H1 (cell line): ENCODE results near the gene TNN. TPM values are rescaled to one million over a fixed set of nuclear protein-coding genes. Genes with fewer than 3 reads are reported as not detected.

Experiments used
- CTCF ChIA-PET: fragments of 300-600 bp; sonication (Branson Sonifier 250); formaldehyde crosslinking; loops from one replicate; lab custom pipeline; 2021; ENCODE audit not compliant: partially characterized antibody; lab: Charles Lee
- POLR2A ChIA-PET: fragments of 300-600 bp; sonication (Branson Sonifier 250); formaldehyde crosslinking; loops from one replicate; lab custom pipeline; 2021; ENCODE audit warnings: inconsistent platforms; ENCODE audit not compliant: partially characterized antibody; lab: Charles Lee
- DNase-seq, 2 experiments: peaks; one replicate each; pipeline versions ENCODE4 v3.0.0 to v3.0.0-alpha.2; 2010 to 2022; ENCODE audit warnings: low spot score in 2 of 2, low read depth in 1 of 2, mixed read lengths in 1 of 2
- FAIRE-seq: peaks from 2 replicates; lab custom pipeline; 2011; peaks lifted over from hg19 to GRCh38; lab: Jason Lieb, UNC
- H2AFZ ChIP-seq: 2 replicates; pipeline ENCODE4 v1.8.1; 2012; ENCODE audit warnings: low read length, inconsistent platforms
- H2AK5ac ChIP-seq: 2 replicates; pipeline ENCODE4 v1.6.1; 2013; ENCODE audit warnings: low read depth, low read length
- H2BK120ac ChIP-seq: replicated peaks from 2 replicates; pipeline ENCODE3; 2013; ENCODE audit warnings: low read depth, low read length, inconsistent platforms
- H2BK12ac ChIP-seq: 2 replicates; pipeline ENCODE4 v1.6.1; 2013; ENCODE audit warnings: low read depth, low read length
- H2BK15ac ChIP-seq: 2 replicates; pipeline ENCODE4 v1.6.1; 2013; ENCODE audit warnings: low read length
- H2BK20ac ChIP-seq: 2 replicates; pipeline ENCODE4 v1.6.1; 2013; ENCODE audit warnings: low read length
- H2BK5ac ChIP-seq: 2 replicates; pipeline ENCODE4 v1.6.1; 2013; ENCODE audit warnings: low read depth, low read length
- H3K14ac ChIP-seq: 2 replicates; pipeline ENCODE4 v1.6.1; 2013; ENCODE audit warnings: inconsistent platforms; ENCODE audit not compliant: insufficient read length
- H3K18ac ChIP-seq: 2 replicates; pipeline ENCODE4 v1.6.1; 2013; ENCODE audit warnings: low read length; ENCODE audit errors: extremely low read depth
- H3K23ac ChIP-seq: 2 replicates; pipeline ENCODE4 v1.6.1; 2013; ENCODE audit warnings: inconsistent platforms; ENCODE audit not compliant: insufficient read length
- H3K23me2 ChIP-seq: 2 replicates; pipeline ENCODE4 v1.6.1; 2013; ENCODE audit warnings: low read depth, low read length
- H3K27ac ChIP-seq: 2 replicates; pipeline ENCODE4 v1.6.1; 2011; ENCODE audit warnings: low read depth, low read length, inconsistent platforms
- H3K27me3 ChIP-seq, 4 experiments: replicated peaks in 1 of 4; 1 replicate in 1 of 4; 2 replicates in 3 of 4; pipeline versions ENCODE4 v1.6.1 to v1.8.1; 2011 to 2013; ENCODE audit warnings: low read length in 3 of 4, mild to moderate bottlenecking in 3 of 4, inconsistent platforms in 2 of 4, mixed read lengths in 2 of 4, moderate library complexity in 1 of 4; ENCODE audit not compliant: control insufficient read depth in 3 of 4, insufficient read depth in 3 of 4; ENCODE audit errors: extremely low read depth in 1 of 4
- H3K36me3 ChIP-seq, 4 experiments: 2 replicates each; pipeline versions ENCODE4 v1.6.1 to v1.8.1; 2011 to 2013; ENCODE audit warnings: mild to moderate bottlenecking in 4 of 4, low read length in 3 of 4, moderate library complexity in 2 of 4, control low read depth in 1 of 4, inconsistent platforms in 1 of 4; ENCODE audit not compliant: insufficient read depth in 4 of 4, control insufficient read depth in 2 of 4
- H3K4ac ChIP-seq: replicated peaks from 2 replicates; pipeline ENCODE3; 2013; ENCODE audit warnings: low read length, low read depth, mixed read lengths, inconsistent platforms; ENCODE audit not compliant: insufficient read length
- H3K4me1 ChIP-seq, 4 experiments: replicated peaks in 1 of 4; 1 replicate in 1 of 4; 2 replicates in 3 of 4; pipeline versions ENCODE4 v1.6.1 to v1.8.1; 2011 to 2013; ENCODE audit warnings: low read length in 3 of 4, inconsistent platforms in 2 of 4, mixed read lengths in 1 of 4; ENCODE audit not compliant: insufficient read depth in 4 of 4, control insufficient read depth in 3 of 4
- H3K4me2 ChIP-seq, 2 experiments: 2 replicates each; pipeline versions ENCODE4 v1.6.1 to v1.8.1; 2011 to 2013; ENCODE audit warnings: low read depth in 2 of 2, low read length in 2 of 2, control low read depth in 1 of 2, inconsistent platforms in 1 of 2, mild to moderate bottlenecking in 1 of 2; ENCODE audit not compliant: insufficient read depth in 1 of 2
- H3K4me3 ChIP-seq, 4 experiments: fragments of 200-600, 300-600 bp in 1 of 4; sonication (generic), shearing (Covaris generic), sonication (Bioruptor Twin) in 1 of 4; 2 replicates each; pipeline versions ENCODE4 v1.5.1 to v1.8.1; 2011 to 2016; ENCODE audit warnings: low read length in 4 of 4, low read depth in 3 of 4, control low read depth in 2 of 4, inconsistent platforms in 2 of 4, mild to moderate bottlenecking in 2 of 4, mixed read lengths in 1 of 4, moderate library complexity in 1 of 4; ENCODE audit not compliant: insufficient read depth in 2 of 4; ENCODE audit errors: extremely low read depth in 1 of 4
- H3K56ac ChIP-seq: replicated peaks from 2 replicates; pipeline ENCODE3; 2013; ENCODE audit warnings: low read depth, mild to moderate bottlenecking, mixed read lengths, low read length, inconsistent platforms; ENCODE audit not compliant: insufficient read length
- H3K79me1 ChIP-seq: 2 replicates; pipeline ENCODE4 v1.6.1; 2013; ENCODE audit warnings: low read depth, low read length, control low read depth
- H3K79me2 ChIP-seq, 2 experiments: 2 replicates each; pipeline versions ENCODE4 v1.6.1 to v1.8.1; 2012 to 2013; ENCODE audit warnings: low read length in 2 of 2, mild to moderate bottlenecking in 2 of 2, inconsistent platforms in 1 of 2; ENCODE audit not compliant: insufficient read depth in 2 of 2, control insufficient read depth in 1 of 2
- H3K9ac ChIP-seq, 4 experiments: replicated peaks in 1 of 4; 1 replicate in 1 of 4; 2 replicates in 3 of 4; pipeline versions ENCODE4 v1.6.1 to v1.8.1; 2011 to 2013; ENCODE audit warnings: low read depth in 3 of 4, low read length in 3 of 4, control low read depth in 2 of 4, mild to moderate bottlenecking in 2 of 4, moderate library complexity in 2 of 4, inconsistent platforms in 1 of 4; ENCODE audit errors: extremely low read depth in 1 of 4
- H3K9me3 ChIP-seq, 2 experiments: 2 replicates each; pipeline versions ENCODE4 v1.6.1 to v1.8.1; 2012 to 2013; ENCODE audit warnings: mild to moderate bottlenecking in 2 of 2, moderate library complexity in 2 of 2, control low read depth in 1 of 2, inconsistent platforms in 1 of 2, low read depth in 1 of 2, low read length in 1 of 2, mixed read lengths in 1 of 2; ENCODE audit not compliant: insufficient read depth in 2 of 2
- H4K20me1 ChIP-seq, 2 experiments: replicated peaks in 1 of 2; 2 replicates each; pipeline versions ENCODE3 to v1.8.1; 2011 to 2013; ENCODE audit warnings: inconsistent platforms in 2 of 2, low read length in 2 of 2, mild to moderate bottlenecking in 1 of 2; ENCODE audit not compliant: insufficient read depth in 2 of 2, control insufficient read depth in 1 of 2
- H4K5ac ChIP-seq: 2 replicates; pipeline ENCODE4 v1.6.1; 2013; ENCODE audit warnings: low read length, low read depth, mixed read lengths, inconsistent platforms; ENCODE audit not compliant: insufficient read length
- H4K8ac ChIP-seq: 2 replicates; pipeline ENCODE4 v1.8.0; 2013; ENCODE audit warnings: mild to moderate bottlenecking, moderate library complexity, low read length, inconsistent platforms; ENCODE audit not compliant: insufficient read depth; ENCODE audit errors: extremely low read depth
- H4K91ac ChIP-seq: replicated peaks from 2 replicates; pipeline ENCODE3; 2013; ENCODE audit warnings: low read length, mixed read lengths, inconsistent platforms; ENCODE audit not compliant: insufficient read length
- ATF2 ChIP-seq: IDR thresholded peaks from 2 replicates; pipeline ENCODE4 v1.6.1; 2012; ENCODE audit warnings: low read length, inconsistent platforms
- CREB1 ChIP-seq: IDR thresholded peaks from 2 replicates; pipeline ENCODE4 v1.6.1; 2012; ENCODE audit warnings: inconsistent platforms
- CTCF ChIP-seq, 3 experiments: IDR thresholded peaks; 1 replicate in 2 of 3; 2 replicates in 1 of 3; pipeline versions ENCODE4 v1.5.1 to v1.6.1; 2011; ENCODE audit warnings: low read length in 3 of 3, mild to moderate bottlenecking in 3 of 3, inconsistent platforms in 2 of 3, low read depth in 1 of 3, moderate library complexity in 1 of 3; ENCODE audit not compliant: insufficient read depth in 1 of 3; ENCODE audit errors: control extremely low read depth in 1 of 3
- JUND ChIP-seq: IDR thresholded peaks from 2 replicates; pipeline ENCODE4 v1.6.1; 2011; ENCODE audit warnings: mild to moderate bottlenecking, improper control_type of control experiment, low read length
- POLR2A ChIP-seq, 2 experiments: IDR thresholded peaks; 1 replicate in 1 of 2; 2 replicates in 1 of 2; pipeline ENCODE4 v1.6.1; 2011; ENCODE audit warnings: low read depth in 2 of 2, low read length in 2 of 2, mild to moderate bottlenecking in 2 of 2; ENCODE audit errors: control extremely low read depth in 1 of 2
- RFX5 ChIP-seq: IDR thresholded peaks from 2 replicates; pipeline ENCODE4 v1.6.1; 2011; ENCODE audit warnings: low read depth, low read length, improper control_type of control experiment, borderline replicate concordance
- SUZ12 ChIP-seq: fragments of 200-600 bp; sonication (generic); IDR thresholded peaks from 2 replicates; pipeline ENCODE4 v1.6.1; 2012; ENCODE audit warnings: mild to moderate bottlenecking, inconsistent platforms, low read length, moderate library complexity, mixed read lengths
- WGBS, 2 experiments: shearing (Covaris generic) in 1 of 2; methylation state at CpG; one replicate each; pipeline versions ENCODE4 v1.1.6 to v1.1.7; 2013 to 2015; ENCODE audit warnings: low lambda C conversion rate in 2 of 2, mixed read lengths in 2 of 2, inconsistent platforms in 1 of 2, low coverage in 1 of 2, missing lambda C conversion rate in 1 of 2; ENCODE audit not compliant: insufficient replicate concordance in 2 of 2, insufficient coverage in 1 of 2, insufficient read length in 1 of 2; ENCODE audit errors: extremely low coverage in 1 of 2, missing lambda C conversion rate in 1 of 2; 5-methylcytosine and 5-hydroxymethylcytosine counted together
- polyA plus RNA-seq, 7 experiments: library from polyadenylated mRNA; depleted of rRNA in 3 of 7; stranded (reverse) in 5 of 7; unstranded in 2 of 7; fragments of >200 nt in 5 of 7; fragments of 200-250 nt in 2 of 7; gene quantifications; 1 replicate in 5 of 7; 2 replicates in 1 of 7; 4 replicates in 1 of 7; pipeline versions ENCODE4 v1.2.1 to v1.2.3, GENCODE V29; 2011 to 2013; ENCODE audit warnings: missing spikeins in 2 of 7, mixed read lengths in 2 of 7
- total RNA-seq: library from RNA; stranded (reverse); fragmentation: NEBNext Ultra II Directional; extraction: Animal tissue kit (Norgen Biotek cat#: 25700); gene quantifications from 2 replicates; pipeline ENCODE4 v1.2.1, GENCODE V29; 2021

Gene TNN
- total and polyA plus RNA-seq, 2 of the 8 experiments (the other 6 are each of a cell fraction or from before 2014, with no cell fraction given), result 0.21 to 0.30 TPM

- H3K9me3 ChIP-seq, result no peaks in the 10 kb centered on the region
- peak overlapping the region; percentile 49 to 54 for H3K4me2 ChIP-seq
- peak overlapping the region; percentile 84 for H3K18ac ChIP-seq
- CTCF ChIA-PET, result interaction anchor here (1.1 to 9.3 kb wide), 7 partner anchors 13 to 99 kb away, joined by 3 to 88 read pairs (median 28); no protein-coding TSS in a partner anchor
- peaks cover 0 to 26% (median 17%) of the 10 kb centered on the region in 4 experiments; a peak in 4 of 7 replicates for H3K4me1 ChIP-seq
- H3K79me2 ChIP-seq, result no peaks in the 10 kb centered on the region
- 16% methylated on average over 5 of the region's 5 CpGs; no CpG with 5 or more reads in 1 of the 2 experiments for WGBS, 2 experiments
- no peak overlapping the region for H3K23ac ChIP-seq
- peak overlapping the region; percentile 88 for H2BK20ac ChIP-seq
- peak overlapping the region; percentile 43; the same call in 1 of the 2 replicates for H2AK5ac ChIP-seq
- no peaks in the 10 kb centered on the region; a peak in 2 of 8 replicates for H3K36me3 ChIP-seq
- H3K4ac ChIP-seq, result no peak overlapping the region
- no peak overlapping the region for H2BK15ac ChIP-seq
- POLR2A ChIA-PET, result interaction anchor here (0.8 to 1.7 kb wide), 6 partner anchors 15 to 131 kb away, joined by 3 to 6 read pairs (median 4); partner anchors contain the start of gene MRPS14
- DNase-seq (peak in 1 of 2 experiments; percentile 49), FAIRE-seq (peak; percentile 83)
- H2BK5ac ChIP-seq, result peak overlapping the region; percentile 75
- H3K4me3 ChIP-seq, result peak overlapping the region in 1 of 4 experiments; percentile 18; a peak in 1 of 8 replicates
- no peak overlapping the region for H3K56ac ChIP-seq
- no peaks in the 10 kb centered on the region for H4K20me1 ChIP-seq
- H3K27ac ChIP-seq, result peak overlapping the region; percentile 89; the same call in 1 of the 2 replicates
- peak overlapping the region in 1 of 4 experiments; percentile 8; a peak in 1 of 7 replicates for H3K9ac ChIP-seq
- H2BK120ac ChIP-seq, result peak overlapping the region; percentile 59
- H3K14ac ChIP-seq, result no peak overlapping the region
- H4K8ac ChIP-seq, result no peak overlapping the region
- 0 out of 2 replicates have a peak overlapping the region, but pooled peaks have one; percentile 43 for H2AFZ ChIP-seq
- H3K79me1 ChIP-seq, result no peaks in the 10 kb centered on the region
- H4K91ac ChIP-seq, result peak overlapping the region; percentile 32
- H4K5ac ChIP-seq, result peak overlapping the region; percentile 4
- H3K27me3 ChIP-seq, result no peaks in the 10 kb centered on the region
- peak overlapping the region; percentile 86 for H2BK12ac ChIP-seq
- H3K23me2 ChIP-seq, result peaks cover 2% of the 10 kb centered on the region
- TF ChIP-seq ATF2, result peak; percentile 95
- peak in 1 of 3 experiments; percentile 7; a peak in 1 of 4 replicates for TF ChIP-seq CTCF (IDR thresholded peaks at IDR 0.05; ENCODE audit: control extremely low read depth in 1 of 3, insufficient read depth in 1 of 3, low read depth in 1 of 3, low read length in 3 of 3)
- no peak for TF ChIP-seq SUZ12
- peak in 1 of 2 experiments; percentile 31; a peak in 1 of 3 replicates for TF ChIP-seq POLR2A (IDR thresholded peaks at IDR 0.05; ENCODE audit: control extremely low read depth in 1 of 2, low read depth in 2 of 2, low read length in 2 of 2)
- peak; percentile 92 for TF ChIP-seq RFX5
- TF ChIP-seq CREB1, result peak; percentile 52; the same call in 1 of the 2 replicates
- peak; percentile 70 for TF ChIP-seq JUND
Observed at GRCh38 chr1:175129997-175130648, 62.5 kb downstream of the TNN start.
